ENCODE measurements around the gene DUSP2.

DUSP2 gene

DNA sequence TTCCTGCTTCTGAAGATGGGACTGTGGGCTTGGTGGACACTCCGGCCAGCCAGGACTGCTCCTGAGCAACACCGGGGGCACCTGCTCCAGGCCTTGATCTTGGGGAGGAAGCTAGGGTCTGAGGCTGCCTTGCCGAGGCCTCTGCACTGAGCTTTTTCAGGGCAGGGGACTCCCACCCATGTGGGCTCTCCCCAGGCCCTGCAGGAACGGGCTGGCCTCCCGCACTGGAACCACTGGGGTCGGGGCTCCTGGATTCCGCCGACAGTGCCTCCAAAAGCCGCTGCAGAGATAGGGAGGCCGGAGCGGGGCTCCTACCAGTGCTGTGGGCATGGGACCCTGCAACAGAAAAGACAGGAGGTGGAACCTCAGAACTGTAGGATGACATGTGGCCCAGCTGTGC, 21.3 kb downstream of the DUSP2 start:
- TF ChIP-seq, protein P1, sequence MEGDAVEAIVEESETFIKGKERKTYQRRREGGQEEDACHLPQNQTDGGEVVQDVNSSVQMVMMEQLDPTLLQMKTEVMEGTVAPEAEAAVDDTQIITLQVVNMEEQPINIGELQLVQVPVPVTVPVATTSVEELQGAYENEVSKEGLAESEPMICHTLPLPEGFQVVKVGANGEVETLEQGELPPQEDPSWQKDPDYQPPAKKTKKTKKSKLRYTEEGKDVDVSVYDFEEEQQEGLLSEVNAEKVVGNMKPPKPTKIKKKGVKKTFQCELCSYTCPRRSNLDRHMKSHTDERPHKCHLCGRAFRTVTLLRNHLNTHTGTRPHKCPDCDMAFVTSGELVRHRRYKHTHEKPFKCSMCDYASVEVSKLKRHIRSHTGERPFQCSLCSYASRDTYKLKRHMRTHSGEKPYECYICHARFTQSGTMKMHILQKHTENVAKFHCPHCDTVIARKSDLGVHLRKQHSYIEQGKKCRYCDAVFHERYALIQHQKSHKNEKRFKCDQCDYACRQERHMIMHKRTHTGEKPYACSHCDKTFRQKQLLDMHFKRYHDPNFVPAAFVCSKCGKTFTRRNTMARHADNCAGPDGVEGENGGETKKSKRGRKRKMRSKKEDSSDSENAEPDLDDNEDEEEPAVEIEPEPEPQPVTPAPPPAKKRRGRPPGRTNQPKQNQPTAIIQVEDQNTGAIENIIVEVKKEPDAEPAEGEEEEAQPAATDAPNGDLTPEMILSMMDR (IDR thresholded peaks at IDR 0.05; ENCODE audit: low read depth, low read length), result no peak
- H3K4me3 ChIP-seq (ENCODE audit: low read depth, low read length), result no peak overlapping the region

DNA sequence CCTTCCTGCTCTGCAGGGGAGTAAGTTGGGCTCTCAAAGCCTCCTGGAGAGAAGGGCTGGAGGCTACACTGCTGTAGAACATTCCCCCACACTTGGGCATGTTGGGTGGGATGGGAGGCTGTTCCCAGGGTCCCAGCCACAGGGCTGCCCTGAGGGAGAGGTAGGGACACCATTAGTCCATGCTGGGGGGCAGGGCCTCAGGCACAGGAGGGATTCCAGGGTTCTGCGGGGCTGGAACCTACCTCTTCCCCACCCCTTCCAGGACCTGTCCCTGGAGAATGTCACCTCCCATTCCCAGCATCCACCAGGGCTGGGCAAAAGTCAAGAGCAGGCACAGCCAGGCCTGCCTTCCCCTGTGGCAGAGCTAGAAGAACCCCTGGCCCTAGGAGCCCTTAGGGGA, 21.9 kb downstream of the DUSP2 start:
- TF ChIP-seq, protein P1 (IDR thresholded peaks at IDR 0.05; ENCODE audit: low read depth, low read length), result no peak
- no peak overlapping the region for H3K4me3 ChIP-seq (ENCODE audit: low read depth, low read length)

DNA sequence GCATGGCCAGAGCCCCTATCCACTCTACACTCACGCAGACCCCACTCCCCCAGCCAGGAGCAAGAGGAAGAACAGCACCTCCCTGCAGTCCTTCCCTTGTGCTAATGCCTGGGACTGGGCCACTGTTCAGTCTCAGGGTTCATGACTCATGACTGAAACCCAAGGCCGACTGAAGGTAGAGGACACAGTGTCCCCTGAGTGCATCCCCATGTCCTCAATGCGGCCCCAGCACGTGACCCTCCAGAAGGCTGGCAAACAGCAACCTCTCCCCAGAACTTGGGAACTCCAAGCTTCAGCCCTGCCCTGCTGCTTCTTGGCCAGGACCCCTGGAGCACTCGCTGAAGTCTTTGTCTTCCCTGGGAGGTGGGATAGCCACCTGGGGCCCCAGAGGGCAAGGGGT, 22.8 kb downstream of the DUSP2 start:
- no peak overlapping the region for H3K4me3 ChIP-seq (ENCODE audit: low read depth, low read length)
- TF ChIP-seq, protein P1 (IDR thresholded peaks at IDR 0.05; ENCODE audit: low read depth, low read length), result no peak

DNA sequence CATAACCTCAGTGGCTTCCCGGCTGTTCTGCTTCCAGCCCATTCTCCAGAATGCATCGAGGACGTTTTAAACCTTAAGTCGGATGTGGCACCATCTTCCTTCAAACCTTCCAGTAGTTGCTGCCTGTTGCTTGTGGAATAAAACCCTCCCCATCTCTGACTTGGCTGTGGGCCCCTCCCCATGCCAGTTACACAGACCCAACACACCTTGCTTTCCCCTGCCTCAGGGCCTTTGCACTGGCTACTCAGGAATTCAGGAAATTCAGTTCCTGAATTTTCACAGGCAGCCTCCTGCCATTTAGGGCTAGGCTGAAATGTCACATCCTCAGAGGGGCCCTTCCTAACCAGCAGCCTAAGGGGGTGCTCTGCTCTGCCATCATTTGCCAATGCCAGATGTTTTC, 23.8 kb downstream of the DUSP2 start:
- no peak overlapping the region for H3K4me3 ChIP-seq (ENCODE audit: low read depth, low read length)
- TF ChIP-seq, protein P1 (IDR thresholded peaks at IDR 0.05; ENCODE audit: low read depth, low read length), result no peak

GRCh38 chr2:96120991-96121390, 24.2 kb downstream of the DUSP2 start:
- TF ChIP-seq, protein P1 (IDR thresholded peaks at IDR 0.05; ENCODE audit: low read depth, low read length), result no peak
- no peak overlapping the region for H3K4me3 ChIP-seq (ENCODE audit: low read depth, low read length)

DNA sequence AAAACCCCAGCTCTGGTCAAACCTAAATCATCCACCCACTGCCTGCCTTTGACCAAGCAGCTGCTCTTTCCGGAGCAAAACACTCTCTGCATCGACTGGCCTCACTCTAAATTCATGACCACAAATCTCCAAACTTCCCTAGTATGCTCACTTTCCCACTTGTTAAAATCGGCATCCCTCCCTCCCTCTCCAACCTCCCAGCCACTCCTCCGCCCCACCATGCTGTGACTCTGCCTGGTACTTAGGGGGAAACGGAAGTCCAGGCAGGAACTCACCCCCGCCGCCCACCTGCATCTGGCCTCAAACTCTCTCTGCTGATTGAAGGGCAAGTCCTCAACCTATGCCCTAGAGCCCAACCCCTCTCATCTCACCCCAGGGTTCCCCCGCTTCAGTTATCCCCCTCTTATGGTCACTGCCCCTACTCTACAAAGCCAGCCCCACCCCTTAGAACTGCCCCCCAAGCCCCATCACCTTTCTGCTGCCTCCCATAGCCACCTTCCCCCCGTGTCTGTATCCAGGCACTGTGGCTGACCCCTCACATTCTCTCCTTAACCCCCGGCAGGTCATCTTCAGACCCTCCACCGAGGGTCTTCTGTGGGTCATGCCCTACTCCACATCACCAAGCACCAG, 25.0 kb downstream of the DUSP2 start:
- H3K4me3 ChIP-seq (ENCODE audit: low read depth, low read length), result no peak overlapping the region
- TF ChIP-seq, protein P1 (IDR thresholded peaks at IDR 0.05; ENCODE audit: low read depth, low read length), result no peak

GRCh38 chr2:96119389-96119751, 25.9 kb downstream of the DUSP2 start:
- TF ChIP-seq, protein P1 (IDR thresholded peaks at IDR 0.05; ENCODE audit: low read depth, low read length), result no peak
- H3K4me3 ChIP-seq (ENCODE audit: low read depth, low read length), result no peak overlapping the region
